NCI-H524 (cell line): ENCODE measurements around the gene RENBP.

ENCODE experiments used
- DNase-seq, 2 experiments: peaks; one replicate each; lab custom pipeline; 2025; lab: John Stamatoyannopoulos, UW

The RENBP gene

GRCh38 chrX:153953892-153954557 is 9.6 kb upstream of the RENBP start:
- DNase-seq: no peak

- DNase-seq: peak in 1 of 2 experiments; percentile 61
Measured at GRCh38 chrX:153953342-153953830, 8.9 kb upstream of the RENBP start.

- DNase-seq: no peak
Measured at GRCh38 chrX:153952373-153953026, 8.1 kb upstream of the RENBP start.

GRCh38 chrX:153951683-153952372 is 7.4 kb upstream of the RENBP start:
- no peak for DNase-seq

GRCh38 chrX:153950127-153950526 is 5.7 kb upstream of the RENBP start:
- DNase-seq: no peak

GRCh38 chrX:153948847-153949805 is 4.7 kb upstream of the RENBP start:
- DNase-seq: no peak

- DNase-seq: no peak
Measured at GRCh38 chrX:153948002-153948466, 3.6 kb upstream of the RENBP start.

- peak; percentile 68 to 80 for DNase-seq
Measured at GRCh38 chrX:153947009-153947769, 2.7 kb upstream of the RENBP start.

- no peak for DNase-seq
Measured at GRCh38 chrX:153945956-153946943, 1.8 kb upstream of the RENBP start.

GRCh38 chrX:153944800-153945150 is 332 bp upstream of the RENBP start:
- no peak for DNase-seq

GRCh38 chrX:153941336-153942252 is 2.8 kb downstream of the RENBP start:
- no peak for DNase-seq

- peak; percentile 84 to 90 for DNase-seq
Measured at GRCh38 chrX:153939573-153939972, 4.9 kb downstream of the RENBP start.

GRCh38 chrX:153938226-153938786 is 6.1 kb downstream of the RENBP start:
- no peak for DNase-seq

- no peak for DNase-seq
Measured at GRCh38 chrX:153937056-153937455, 7.4 kb downstream of the RENBP start.

GRCh38 chrX:153935326-153935851 is 9.1 kb downstream of the RENBP start:
- DNase-seq: no peak

- DNase-seq: peak; percentile 67 to 77
Measured at GRCh38 chrX:153934762-153935325, 9.6 kb downstream of the RENBP start, which contains the start of gene NAA10. TSS of gene NAA10 (minus strand) at chrX:153935037. CDS start at chrX:153934904, 133 bp downstream.

- DNase-seq: no peak
Measured at GRCh38 chrX:153934148-153934761, 10.2 kb downstream of the RENBP start.
